HG02798 (cell line): Measurements from ENCODE around the gene TAF3.
"Not testable (repeated sequence)": the region's sequence is repeated elsewhere in the genome, so short reads cannot be mapped to it uniquely, and the experiment has no call there.

ENCODE experiments used
- ATAC-seq: cut with Tn5 transposase; IDR thresholded peaks from one replicate; pipeline ENCODE4 v1.9.1; 2021; ENCODE audit warnings: mild to moderate bottlenecking; ENCODE audit not compliant: unreplicated experiment, poor library complexity

The TAF3 gene

GRCh38 chr10:7808686-7809267 lies 9.5 kb upstream of the TAF3 start:
- ATAC-seq, result no peak

- no peak for ATAC-seq
Observed at GRCh38 chr10:7810443-7810842, 7.9 kb upstream of the TAF3 start.

- ATAC-seq, result no peak
Observed at GRCh38 chr10:7811000-7811399, 7.3 kb upstream of the TAF3 start.

- ATAC-seq, result not testable (repeated sequence)
Observed at GRCh38 chr10:7811743-7812142, 6.6 kb upstream of the TAF3 start.

GRCh38 chr10:7813481-7813880 lies 4.8 kb upstream of the TAF3 start:
- ATAC-seq, result no peak

GRCh38 chr10:7817576-7817975 lies 729 bp upstream of the TAF3 start:
- no peak for ATAC-seq

GRCh38 chr10:7817984-7818294 lies 366 bp upstream of the TAF3 start:
- ATAC-seq, result peak; percentile 22

GRCh38 chr10:7819121-7819460 lies 786 bp downstream of the TAF3 start:
- ATAC-seq, result peak; percentile 41

GRCh38 chr10:7824251-7824650 lies 5.9 kb downstream of the TAF3 start:
- ATAC-seq, result no peak

- no peak for ATAC-seq
Observed at GRCh38 chr10:7826971-7827370, 8.7 kb downstream of the TAF3 start.

GRCh38 chr10:7829289-7829834 lies 11.1 kb downstream of the TAF3 start:
- ATAC-seq, result no peak

GRCh38 chr10:7832060-7832459 lies 13.8 kb downstream of the TAF3 start:
- no peak for ATAC-seq

- ATAC-seq, result no peak
Observed at GRCh38 chr10:7833210-7833609, 14.9 kb downstream of the TAF3 start.

- ATAC-seq, result no peak
Observed at GRCh38 chr10:7834262-7834661, 16.0 kb downstream of the TAF3 start.

- ATAC-seq, result no peak
Observed at GRCh38 chr10:7836571-7836970, 18.3 kb downstream of the TAF3 start.

GRCh38 chr10:7846591-7846990 lies 28.3 kb downstream of the TAF3 start:
- no peak for ATAC-seq

- ATAC-seq, result no peak
Observed at GRCh38 chr10:7853226-7853842, 35.0 kb downstream of the TAF3 start.

- ATAC-seq, result no peak
Observed at GRCh38 chr10:7853890-7854289, 35.6 kb downstream of the TAF3 start.

GRCh38 chr10:7855205-7855604 lies 36.9 kb downstream of the TAF3 start:
- no peak for ATAC-seq

- no peak for ATAC-seq
Observed at GRCh38 chr10:7856678-7857077, 38.4 kb downstream of the TAF3 start.

GRCh38 chr10:7857262-7857661 lies 39.0 kb downstream of the TAF3 start:
- ATAC-seq, result no peak

GRCh38 chr10:7861509-7862120 lies 43.3 kb downstream of the TAF3 start:
- no peak for ATAC-seq
